Measurements from ENCODE around the gene NCOA1. TPM values are rescaled to one million over a fixed set of nuclear protein-coding genes. Genes with fewer than 3 reads are reported as not detected.
"Not testable (repeated sequence)": the region's sequence is repeated elsewhere in the genome, so short reads cannot be mapped to it uniquely, and the experiment has no call there.

The NCOA1 gene
- total RNA-seq, 2 experiments from 2014 or later: 24.4 to 26.2 TPM

DNA sequence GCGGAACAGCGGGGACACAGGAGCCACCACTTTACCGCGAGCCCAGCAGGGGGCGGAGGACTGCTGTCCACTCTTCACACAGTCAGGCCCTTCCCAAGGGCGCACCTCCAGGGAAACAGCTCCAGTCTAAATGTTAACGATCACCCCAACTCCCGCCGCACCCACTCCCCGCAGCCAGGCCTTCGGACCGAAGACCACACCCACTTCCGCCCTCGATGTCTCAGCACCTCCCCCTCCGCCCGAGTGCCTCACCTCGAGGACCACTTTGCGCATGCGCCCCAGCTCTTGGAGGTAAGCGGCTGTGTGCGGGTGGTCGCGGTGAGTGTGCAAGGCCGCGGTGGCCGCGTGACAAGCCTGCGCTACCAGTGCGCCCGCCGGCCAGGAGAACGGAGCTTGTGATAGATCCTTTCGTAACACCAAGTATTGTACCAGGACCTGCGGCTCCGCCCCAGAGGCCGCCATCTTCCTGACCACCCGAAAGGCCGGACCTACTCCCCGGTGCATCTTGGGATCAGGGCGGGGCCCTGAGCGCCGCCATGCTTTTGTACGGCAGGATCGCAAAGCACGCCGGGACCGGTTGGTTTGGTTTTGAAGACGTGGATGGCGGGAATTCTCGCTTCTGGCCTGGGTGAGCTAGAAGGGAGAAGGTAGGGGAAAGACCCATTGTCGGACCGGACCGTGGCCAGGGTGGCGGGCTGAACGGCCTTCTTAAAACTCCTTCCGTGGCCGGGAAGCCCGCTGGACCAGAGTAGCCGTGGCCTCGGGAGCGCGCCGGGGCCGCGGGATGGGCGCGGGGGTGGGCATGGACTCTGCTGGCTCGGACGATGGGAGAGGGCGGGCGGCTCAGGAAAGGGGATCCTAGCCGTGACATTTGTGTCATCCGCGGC is 302.1 kb downstream of the NCOA1 start, which contains the start of the genes CENPO and PTRHD1:
CENPO (plus strand) TSS at position 552 of the 887 bp plus-strand sequence. CDS start 495 bp downstream, outside the sequence.
PTRHD1 (minus strand) TSS at position 518 of the 887 bp plus-strand sequence; CDS start at position 504, 14 bp downstream.
- Mint-ChIP-seq H3K4me1 (peaks cover 53% of the 10 kb centered on the region), H3K9me3 (ENCODE audit: low read depth) (peaks cover under 1% of the 10 kb centered on the region), H3K27me3 (no peaks in the 10 kb centered on the region), H3K4me3 (peak within 1 kb of the TSS; percentile 97), H3K27ac (peak within 1 kb of the TSS; percentile 99), H3K36me3 (peaks cover 35% of the 10 kb centered on the region)
- DNase-seq (peak; percentile 97), ATAC-seq (peak; percentile 98)
- CTCF ChIA-PET: interaction anchor here (0.9 to 1.8 kb wide), 9 partner anchors 9 to 370 kb away, joined by 3 to 11 read pairs (median 4); no protein-coding TSS in a partner anchor

DNA sequence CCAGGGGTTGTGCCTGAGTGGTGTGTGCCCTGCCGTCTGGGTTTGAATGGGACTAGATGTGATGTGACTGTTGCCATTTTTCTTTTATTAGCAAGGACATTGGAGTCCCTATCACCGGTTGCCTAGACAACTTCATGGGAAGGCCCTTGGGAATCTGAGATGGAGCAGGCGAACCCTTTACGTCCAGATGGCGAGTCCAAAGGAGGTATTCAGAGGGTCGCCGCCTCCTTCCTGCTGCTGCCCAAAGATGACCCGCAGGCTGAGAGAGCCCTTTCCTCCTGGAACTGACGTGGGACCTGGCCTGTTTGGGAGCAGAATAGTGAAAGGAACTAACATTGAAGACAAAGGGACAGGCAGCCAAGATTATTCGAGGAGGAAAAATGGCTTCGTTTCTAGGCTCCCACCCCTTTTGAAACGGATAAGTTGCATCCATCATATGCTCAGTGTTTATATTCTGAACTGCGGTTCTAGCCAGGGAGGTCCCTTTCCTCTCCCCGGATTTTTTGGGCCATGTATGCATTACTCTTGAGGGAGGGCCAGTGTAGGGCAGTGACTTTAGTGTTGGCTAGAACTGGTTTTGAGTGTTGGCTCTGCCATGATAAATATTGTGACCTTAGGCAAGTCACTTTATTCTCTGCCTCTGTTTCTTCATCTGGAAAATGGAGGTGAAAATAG is 302.8 kb downstream of the NCOA1 start:
- DNase-seq (peak; percentile 47), ATAC-seq (no peak)
- peak overlapping the region; percentile 97 for H3K4me3 Mint-ChIP-seq
- H3K36me3 Mint-ChIP-seq: peaks cover 40% of the 10 kb centered on the region
- peaks cover 55% of the 10 kb centered on the region for H3K4me1 Mint-ChIP-seq
- H3K27me3 Mint-ChIP-seq: no peaks in the 10 kb centered on the region
- CTCF ChIA-PET: interaction anchor here (0.9 to 1.8 kb wide), 5 partner anchors 25 to 201 kb away, joined by 3 to 11 read pairs (median 4); no protein-coding TSS in a partner anchor
- peaks cover 4% of the 10 kb centered on the region for H3K9me3 Mint-ChIP-seq (ENCODE audit: low read depth)
- H3K27ac Mint-ChIP-seq: peak overlapping the region; percentile 99

DNA sequence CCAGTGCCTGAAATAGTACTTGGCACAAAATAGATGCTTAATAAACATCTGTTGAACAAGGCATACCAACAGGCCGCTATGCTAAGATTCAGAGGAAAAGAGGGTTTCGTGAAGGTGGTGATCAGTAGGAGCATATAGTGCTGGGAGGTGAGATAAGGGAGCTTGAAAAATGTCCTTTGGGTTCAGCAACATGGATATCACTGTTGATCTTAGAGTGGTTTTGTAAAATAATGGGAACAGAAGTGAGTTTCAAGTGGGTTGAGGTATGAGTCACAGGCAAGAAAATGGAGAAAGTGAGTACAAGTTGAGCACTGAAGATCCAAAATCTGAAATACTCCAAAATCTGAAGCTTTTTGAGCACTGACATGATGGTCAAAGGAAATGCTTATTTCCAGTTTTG is 306.6 kb downstream of the NCOA1 start:
- CTCF ChIA-PET: interaction anchor here (1.0 to 1.7 kb wide), 3 partner anchors 29 to 185 kb away, joined by 3 to 4 read pairs (median 4); no protein-coding TSS in a partner anchor
- DNase-seq (no peak), ATAC-seq (no peak)
- peaks cover 4% of the 10 kb centered on the region for H3K9me3 Mint-ChIP-seq (ENCODE audit: low read depth)
- peaks cover 49% of the 10 kb centered on the region for H3K4me1 Mint-ChIP-seq
- H3K4me3 Mint-ChIP-seq: no peak overlapping the region
- H3K36me3 Mint-ChIP-seq: peaks cover 68% of the 10 kb centered on the region
- no peak overlapping the region for H3K27ac Mint-ChIP-seq
- no peaks in the 10 kb centered on the region for H3K27me3 Mint-ChIP-seq

DNA sequence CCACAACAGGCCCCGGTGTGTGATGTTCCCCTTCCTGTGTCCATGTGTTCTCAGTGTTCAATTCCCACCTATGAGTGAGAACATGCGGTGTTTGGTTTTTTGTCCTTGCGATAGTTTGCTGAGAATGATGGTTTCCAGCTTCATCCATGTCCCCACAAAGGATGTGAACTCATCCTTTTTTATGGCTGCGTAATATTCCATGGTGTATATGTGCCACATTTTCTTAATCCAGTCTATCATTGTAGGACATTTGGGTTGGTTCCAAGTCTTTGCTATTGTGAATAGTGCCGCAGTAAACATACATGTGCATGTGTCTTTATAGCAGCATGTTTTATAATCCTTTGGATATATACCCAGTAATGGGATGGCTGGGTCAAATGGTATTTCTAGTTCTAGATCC is 309.4 kb downstream of the NCOA1 start:
- H3K4me3 Mint-ChIP-seq; ATAC-seq; CTCF ChIA-PET; H3K27ac Mint-ChIP-seq; H3K9me3 Mint-ChIP-seq (ENCODE audit: low read depth); H3K27me3 Mint-ChIP-seq; DNase-seq: not testable (repeated sequence)
- Mint-ChIP-seq H3K36me3 (peaks cover 75% of the 10 kb centered on the region), H3K4me1 (peaks cover 35% of the 10 kb centered on the region)

DNA sequence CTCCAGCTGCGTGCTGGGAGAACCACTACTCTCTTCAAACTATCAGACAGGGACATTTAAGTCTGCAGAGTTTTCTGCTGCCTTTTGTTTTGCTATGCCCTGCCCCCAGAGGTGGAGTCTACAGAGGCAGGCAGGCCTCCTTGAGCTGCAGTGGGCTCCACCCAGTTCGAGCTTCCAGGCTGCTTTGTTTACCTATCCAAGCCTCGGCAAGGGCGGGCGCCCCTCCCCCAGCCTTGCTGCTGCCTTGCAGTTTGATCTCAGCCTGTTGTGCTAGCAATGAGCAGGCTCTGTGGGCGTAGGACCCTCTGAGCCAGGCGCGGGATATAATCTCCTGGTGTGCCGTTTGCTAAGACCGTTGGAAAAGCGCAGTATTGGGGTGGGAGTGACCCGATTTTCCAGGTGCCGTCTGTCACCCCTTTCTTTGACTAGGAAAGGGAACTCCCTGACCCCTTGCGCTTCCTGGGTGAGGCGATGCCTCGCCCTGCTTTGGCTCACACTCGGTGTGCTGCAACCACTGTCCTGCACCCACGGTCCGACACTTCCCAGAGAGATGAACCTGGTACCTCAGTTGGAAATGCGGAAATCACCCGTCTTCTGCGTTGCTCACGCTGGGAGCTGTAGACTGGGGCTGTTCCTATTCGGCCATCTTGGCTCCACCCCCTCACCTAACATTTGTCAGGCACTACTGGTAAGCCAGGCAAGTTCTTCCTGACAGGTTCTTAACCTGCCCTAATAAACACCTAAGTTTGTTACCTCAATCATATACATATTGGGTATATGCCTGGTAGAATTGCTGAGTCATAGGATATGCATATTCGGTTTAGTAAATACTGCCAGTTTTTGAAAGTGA is 315.0 kb downstream of the NCOA1 start:
- CTCF ChIA-PET: interaction anchor here (0.6 kb wide), 1 partner anchor 9 kb away, joined by 3 read pairs; no protein-coding TSS in a partner anchor
- Mint-ChIP-seq H3K4me1 (peaks cover 23% of the 10 kb centered on the region), H3K36me3 (peaks cover 62% of the 10 kb centered on the region)
- H3K9me3 Mint-ChIP-seq (ENCODE audit: low read depth); H3K27me3 Mint-ChIP-seq; DNase-seq; ATAC-seq; H3K4me3 Mint-ChIP-seq; H3K27ac Mint-ChIP-seq: not testable (repeated sequence)

DNA sequence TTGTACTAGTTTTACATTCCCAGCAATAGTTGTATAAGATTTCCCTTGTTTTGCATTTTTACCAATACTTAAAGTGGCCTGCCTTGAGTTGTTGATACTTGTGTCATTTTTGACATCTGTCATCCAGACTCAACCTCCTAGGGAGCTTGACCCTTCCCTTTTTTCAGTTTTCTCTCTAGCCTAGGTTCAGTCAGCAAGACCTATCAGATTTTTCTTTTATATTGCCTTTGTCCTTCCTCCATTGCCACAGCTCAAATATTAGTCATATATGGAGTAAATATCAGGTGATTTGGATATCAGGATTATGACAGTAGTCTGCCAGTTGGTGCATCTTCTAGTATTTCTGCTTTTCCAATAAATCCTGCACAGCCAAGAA is 315.6 kb downstream of the NCOA1 start:
- H3K9me3 Mint-ChIP-seq (ENCODE audit: low read depth): no peaks in the 10 kb centered on the region
- ATAC-seq (no peak), DNase-seq (no peak)
- H3K4me1 Mint-ChIP-seq: peaks cover 23% of the 10 kb centered on the region
- no peak overlapping the region for H3K4me3 Mint-ChIP-seq
- no peak overlapping the region for H3K27ac Mint-ChIP-seq
- peaks cover 58% of the 10 kb centered on the region for H3K36me3 Mint-ChIP-seq
- CTCF ChIA-PET: interaction anchor here (0.6 kb wide), 1 partner anchor 9 kb away, joined by 3 read pairs; no protein-coding TSS in a partner anchor
- H3K27me3 Mint-ChIP-seq: no peaks in the 10 kb centered on the region

DNA sequence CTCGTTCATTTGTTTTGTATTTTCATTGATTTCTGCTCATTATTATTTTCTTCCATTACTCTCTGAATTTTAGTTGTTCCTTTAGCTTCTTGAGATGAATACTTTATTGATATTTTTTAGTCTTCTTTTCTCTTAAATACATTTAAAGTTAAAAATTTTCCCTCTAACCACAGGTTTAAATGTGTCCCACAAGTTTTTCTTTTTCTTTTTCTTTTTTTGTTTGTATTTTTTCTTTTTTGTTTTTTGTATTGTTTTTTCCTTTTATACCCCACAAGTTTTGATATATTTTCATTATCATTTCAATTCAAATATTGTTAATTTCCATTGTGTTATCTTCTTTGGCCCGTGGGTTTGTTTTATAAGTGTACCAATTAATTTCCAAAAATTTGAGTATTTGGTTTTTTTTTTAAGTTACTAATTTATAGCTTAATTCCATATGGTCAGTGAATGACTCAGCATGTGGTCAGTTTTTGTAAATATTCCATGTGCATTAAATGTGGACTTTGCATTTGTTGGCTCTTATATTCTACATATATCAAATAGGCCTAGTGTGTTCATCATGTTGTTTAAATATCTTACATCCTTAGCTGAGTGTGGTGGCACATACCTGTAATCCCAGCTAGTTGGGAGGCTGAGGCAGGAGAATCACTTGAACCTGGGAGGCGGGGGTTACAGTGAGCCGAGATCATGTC is 318.4 kb downstream of the NCOA1 start:
- Mint-ChIP-seq H3K4me1 (peaks cover 22% of the 10 kb centered on the region), H3K27me3 (no peaks in the 10 kb centered on the region), H3K4me3 (no peak overlapping the region), H3K27ac (peak overlapping the region; percentile 44), H3K9me3 (ENCODE audit: low read depth) (no peaks in the 10 kb centered on the region), H3K36me3 (peaks cover 62% of the 10 kb centered on the region)
- DNase-seq: no peak
- CTCF ChIA-PET: interaction anchor here (0.7 to 1.0 kb wide), 3 partner anchors 18 to 400 kb away, joined by 3 to 4 read pairs (median 3); no protein-coding TSS in a partner anchor
- ATAC-seq: no peak

DNA sequence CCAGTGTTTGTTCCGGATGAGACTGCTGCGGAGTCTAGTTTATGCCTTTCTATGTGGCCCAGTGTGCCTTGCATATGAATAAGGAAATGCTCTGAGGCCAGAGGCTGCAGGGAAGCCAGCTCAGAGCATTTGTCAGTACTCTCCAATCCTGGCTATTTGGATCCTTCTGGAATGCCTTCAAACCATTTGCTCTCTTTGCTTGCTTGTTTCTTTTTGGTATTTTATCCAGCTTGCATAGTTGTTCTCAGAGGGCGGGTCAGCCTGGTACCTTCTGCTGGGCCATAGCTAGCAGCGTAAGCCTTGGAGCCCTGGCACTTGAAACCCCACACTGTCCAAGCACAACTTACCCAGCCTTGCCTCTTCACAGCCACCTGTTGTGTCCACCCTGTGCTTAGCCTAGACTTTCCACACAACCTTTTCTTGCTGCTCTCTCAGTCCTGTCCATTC is 322.7 kb downstream of the NCOA1 start:
- ATAC-seq (no peak), DNase-seq (no peak)
- peaks cover 62% of the 10 kb centered on the region for H3K36me3 Mint-ChIP-seq
- CTCF ChIA-PET: interaction anchor here (1.3 to 1.8 kb wide), 2 partner anchors 15 to 21 kb away, joined by 3 to 4 read pairs; no protein-coding TSS in a partner anchor
- H3K27ac Mint-ChIP-seq: no peak overlapping the region
- no peaks in the 10 kb centered on the region for H3K9me3 Mint-ChIP-seq (ENCODE audit: low read depth)
- H3K27me3 Mint-ChIP-seq: no peaks in the 10 kb centered on the region
- H3K4me1 Mint-ChIP-seq: peaks cover 12% of the 10 kb centered on the region
- H3K4me3 Mint-ChIP-seq: no peak overlapping the region

DNA sequence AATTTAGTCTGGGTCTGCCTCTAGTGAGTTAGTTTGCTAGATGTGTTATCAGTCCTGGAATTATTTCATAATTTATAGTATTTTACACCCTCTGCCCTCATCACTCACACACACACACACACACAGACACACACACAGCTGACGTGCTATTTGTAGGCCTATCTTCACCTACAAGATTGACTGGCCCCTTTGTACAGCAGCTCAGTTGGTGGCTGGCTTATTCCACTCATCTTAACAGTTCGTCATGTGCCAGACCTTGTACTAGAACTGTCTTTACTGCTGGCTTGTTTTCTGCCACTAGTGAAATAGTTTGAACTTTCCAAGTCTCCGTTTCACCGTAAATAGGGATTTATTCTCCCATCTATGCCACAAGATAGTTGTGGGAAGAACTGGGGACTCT is 323.5 kb downstream of the NCOA1 start:
- H3K4me3 Mint-ChIP-seq: no peak overlapping the region
- H3K4me1 Mint-ChIP-seq: peaks cover 10% of the 10 kb centered on the region
- H3K9me3 Mint-ChIP-seq (ENCODE audit: low read depth): no peaks in the 10 kb centered on the region
- no peak for DNase-seq
- no peak overlapping the region for H3K27ac Mint-ChIP-seq
- no peaks in the 10 kb centered on the region for H3K27me3 Mint-ChIP-seq
- H3K36me3 Mint-ChIP-seq: peaks cover 62% of the 10 kb centered on the region
- ATAC-seq: no peak
- CTCF ChIA-PET: interaction anchor here (1.1 kb wide), 1 partner anchor 13 kb away, joined by 4 read pairs; no protein-coding TSS in a partner anchor

DNA sequence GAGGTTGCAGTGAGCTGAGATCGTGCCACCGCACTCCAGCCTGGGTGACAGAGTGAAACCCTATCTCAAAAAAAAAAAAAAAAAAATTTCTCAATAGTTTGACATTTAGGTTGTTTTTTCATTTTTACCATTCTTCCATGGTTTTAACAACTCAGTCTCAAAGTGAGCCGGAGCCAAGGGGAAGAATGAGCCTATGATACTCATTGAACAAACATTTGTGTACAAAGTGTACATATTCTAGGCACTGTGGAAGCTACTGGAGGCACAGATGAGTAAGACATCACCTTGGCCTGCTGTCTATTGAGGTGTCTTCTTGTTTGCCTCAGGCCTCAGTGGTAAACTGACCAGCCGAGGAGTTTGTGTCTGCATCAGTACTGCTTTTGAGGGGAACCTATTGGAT is 324.1 kb downstream of the NCOA1 start:
- CTCF ChIA-PET: interaction anchor here (0.7 to 1.1 kb wide), 2 partner anchors 9 to 12 kb away, joined by 3 to 4 read pairs; no protein-coding TSS in a partner anchor
- ATAC-seq (no peak), DNase-seq (peak; percentile 30)
- Mint-ChIP-seq H3K27ac (no peak overlapping the region), H3K9me3 (ENCODE audit: low read depth) (no peaks in the 10 kb centered on the region), H3K36me3 (peaks cover 61% of the 10 kb centered on the region), H3K4me3 (no peak overlapping the region), H3K27me3 (no peaks in the 10 kb centered on the region), H3K4me1 (peaks cover 10% of the 10 kb centered on the region)

DNA sequence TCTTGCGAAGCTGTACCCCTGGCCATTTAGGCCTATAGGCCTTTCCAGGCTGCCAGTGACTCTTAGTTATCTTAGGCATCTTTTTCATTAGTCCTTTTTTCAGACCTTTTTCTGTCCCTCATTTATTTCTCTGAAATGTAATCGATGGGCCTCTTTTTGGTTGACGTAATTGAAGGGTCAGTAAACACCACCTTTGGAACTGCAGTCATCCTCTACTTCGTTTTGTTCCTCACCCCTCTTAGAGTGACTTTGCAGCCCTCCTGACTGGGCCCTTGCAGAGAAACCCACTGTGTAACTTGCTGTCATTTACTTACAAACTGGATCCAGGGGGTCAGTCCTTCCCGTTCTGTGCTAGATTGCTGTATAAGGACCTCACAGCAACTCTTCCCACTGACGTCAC is 325.4 kb downstream of the NCOA1 start:
- Mint-ChIP-seq H3K4me1 (peaks cover 10% of the 10 kb centered on the region), H3K27ac (no peak overlapping the region), H3K36me3 (peaks cover 72% of the 10 kb centered on the region), H3K9me3 (ENCODE audit: low read depth) (no peaks in the 10 kb centered on the region), H3K27me3 (no peaks in the 10 kb centered on the region), H3K4me3 (no peak overlapping the region)
- ATAC-seq: no peak
- CTCF ChIA-PET: interaction anchor here (0.9 kb wide), 1 partner anchor 11 kb away, joined by 3 read pairs; no protein-coding TSS in a partner anchor
- DNase-seq: peak; percentile 31

DNA sequence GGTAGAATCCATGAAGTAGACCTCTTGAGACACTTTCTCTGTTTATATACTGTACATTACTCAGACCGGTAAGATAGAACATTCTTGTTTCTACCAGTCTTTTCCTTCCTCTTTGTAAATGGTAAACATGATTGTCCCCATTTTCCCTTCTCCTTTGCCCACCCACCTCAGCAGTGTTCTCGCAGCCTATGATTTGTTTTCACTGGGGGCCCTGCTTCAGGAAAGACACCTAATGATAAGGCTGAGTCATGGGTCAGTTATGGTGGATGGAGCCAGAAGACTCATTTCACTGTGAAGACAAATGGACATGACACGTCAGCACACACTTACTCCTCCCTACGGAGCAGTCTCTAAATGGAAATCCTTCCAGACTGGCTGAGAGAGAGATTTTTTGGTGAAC is 325.8 kb downstream of the NCOA1 start:
- H3K36me3 Mint-ChIP-seq: peaks cover 72% of the 10 kb centered on the region
- no peak for DNase-seq
- no peaks in the 10 kb centered on the region for H3K27me3 Mint-ChIP-seq
- H3K4me3 Mint-ChIP-seq: no peak overlapping the region
- CTCF ChIA-PET: interaction anchor here (1.4 kb wide), 1 partner anchor 406 kb away, joined by 4 read pairs; no protein-coding TSS in a partner anchor
- no peaks in the 10 kb centered on the region for H3K9me3 Mint-ChIP-seq (ENCODE audit: low read depth)
- no peak for ATAC-seq
- peaks cover 10% of the 10 kb centered on the region for H3K4me1 Mint-ChIP-seq
- no peak overlapping the region for H3K27ac Mint-ChIP-seq
